GM19238 (cell line): ENCODE measurements around the gene EML1.

Experiments
- DNase-seq: peaks from one replicate; pipeline ENCODE4 v3.0.0; 2011; ENCODE audit warnings: low spot score; ENCODE audit not compliant: insufficient read length

The EML1 gene

DNA sequence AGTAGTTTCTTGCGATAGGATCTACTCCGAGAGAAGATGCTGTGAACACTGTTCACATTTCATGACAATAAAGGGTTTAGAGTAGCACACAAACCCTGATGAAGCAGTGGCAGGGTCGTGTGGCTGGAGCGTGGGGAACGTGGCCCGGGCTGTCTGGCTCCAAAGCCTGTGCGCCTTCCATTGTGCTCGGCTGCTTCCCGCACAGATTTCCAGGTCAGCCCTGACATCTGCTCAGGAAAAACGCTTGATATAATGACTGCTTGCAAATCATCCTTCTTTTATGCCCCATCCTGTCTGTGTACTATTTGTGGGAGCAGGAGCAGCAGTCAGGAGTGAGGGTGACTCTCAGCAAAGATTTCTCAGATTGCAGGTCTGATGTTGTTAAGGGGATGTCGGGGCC lies 78.6 kb downstream of the EML1 start:
- no peak for DNase-seq

DNA sequence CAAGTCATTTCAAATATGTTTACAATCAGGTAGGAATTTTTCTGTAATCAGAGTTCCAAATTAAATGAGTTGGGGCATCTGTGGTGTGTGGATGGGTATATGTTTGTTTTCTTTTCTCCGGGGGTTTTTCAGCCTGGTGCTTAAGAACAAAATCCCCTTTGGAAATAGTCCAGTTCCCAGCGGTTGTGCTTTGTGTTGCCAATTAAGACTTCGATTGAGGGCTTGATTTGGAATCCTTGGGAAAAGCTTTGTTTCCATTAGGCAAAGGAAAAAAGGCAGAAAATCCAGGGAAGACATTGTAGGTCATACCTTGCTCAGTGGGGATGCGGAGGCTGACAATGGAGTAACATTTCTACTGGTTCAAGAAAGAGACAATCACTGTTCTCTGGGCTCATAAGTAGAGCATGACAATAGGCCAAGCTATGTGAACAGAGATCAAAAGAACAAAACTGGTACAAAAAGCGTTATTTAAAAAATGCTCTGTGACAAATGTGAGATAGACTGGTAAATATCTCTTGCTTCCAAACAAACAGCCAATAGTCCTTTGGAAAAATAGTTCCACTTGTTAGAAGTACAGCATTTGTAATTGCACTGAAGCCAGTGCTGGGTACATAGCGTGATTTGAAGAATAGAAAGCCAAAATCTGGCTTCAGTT lies 79.7 kb downstream of the EML1 start:
- no peak for DNase-seq

DNA sequence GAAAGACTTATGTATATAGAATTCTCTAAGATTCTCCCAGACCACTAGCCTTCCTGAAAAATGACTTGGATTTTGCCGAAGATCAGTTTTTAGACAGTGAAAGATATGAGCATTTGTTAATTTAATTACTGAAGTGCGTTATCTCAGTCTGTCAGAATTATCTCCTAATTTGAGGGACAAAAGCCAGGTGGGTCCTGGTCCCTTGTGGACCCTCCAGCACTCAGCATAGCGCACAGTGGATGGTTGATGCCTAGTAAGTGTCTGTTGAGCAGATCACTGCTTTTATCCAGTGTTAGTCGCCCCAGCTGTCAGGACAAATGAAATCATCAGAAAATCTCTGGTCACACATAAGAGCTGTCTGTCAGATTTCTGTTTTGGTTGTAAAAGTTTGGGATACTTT lies 80.4 kb downstream of the EML1 start:
- DNase-seq, result no peak

DNA sequence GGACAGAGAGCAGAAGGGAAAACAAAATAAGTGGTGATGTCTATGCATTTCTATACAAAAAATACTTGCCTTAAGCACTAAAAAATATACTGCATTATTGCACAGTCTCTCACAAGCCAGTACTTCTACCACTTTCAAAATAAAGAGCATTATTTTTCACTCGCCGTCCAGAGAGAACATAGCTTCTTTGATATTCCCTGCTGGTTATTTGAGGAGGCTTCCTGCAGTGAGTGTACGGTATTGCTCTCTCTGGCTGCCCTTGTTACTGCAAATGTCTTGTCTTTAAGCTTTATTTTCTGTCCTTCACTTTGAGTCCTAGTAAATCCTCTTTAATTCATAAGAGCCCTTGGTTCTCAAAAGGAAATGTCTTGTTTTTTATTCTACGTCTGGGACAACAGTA lies 81.1 kb downstream of the EML1 start:
- DNase-seq, result no peak

DNA sequence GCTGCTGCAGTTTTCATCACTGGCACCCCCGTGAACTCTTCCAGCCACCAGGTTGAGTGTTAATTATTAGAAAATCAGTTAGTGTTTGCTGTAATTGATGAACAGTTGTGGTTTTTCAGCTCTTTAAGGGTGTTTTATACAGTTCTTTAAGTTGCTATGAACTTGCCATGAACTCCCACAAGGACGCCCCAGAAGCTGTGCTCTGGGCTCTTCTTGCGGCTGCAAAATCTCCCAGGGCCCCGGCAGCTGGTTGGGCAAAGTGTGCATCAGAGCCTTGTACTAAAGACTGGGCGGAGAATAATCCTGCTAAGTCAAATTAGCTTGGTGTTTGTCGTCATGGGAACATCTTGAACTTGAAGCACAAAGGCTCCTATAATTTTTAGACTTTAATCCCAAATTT lies 82.2 kb downstream of the EML1 start:
- DNase-seq, result no peak

DNA sequence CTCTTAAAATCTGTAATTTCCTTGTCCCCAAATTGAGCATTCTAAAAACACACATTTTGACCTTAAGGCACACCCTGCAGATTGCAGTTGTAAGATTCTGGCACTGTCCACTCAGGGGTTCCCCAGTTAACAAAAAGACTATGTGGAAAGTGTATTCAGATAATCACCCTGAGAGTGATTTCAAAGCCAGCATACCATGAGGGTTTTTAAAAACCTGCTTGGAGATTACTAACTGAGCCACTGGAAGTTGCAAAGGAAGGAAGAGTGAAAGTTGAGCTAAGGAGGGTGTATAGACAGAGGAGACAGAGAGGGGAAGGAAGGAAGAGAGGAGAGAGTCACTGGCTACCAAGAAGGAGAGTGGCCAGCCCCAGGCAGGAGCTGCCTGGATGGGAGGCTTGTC lies 82.6 kb downstream of the EML1 start:
- DNase-seq, result no peak

DNA sequence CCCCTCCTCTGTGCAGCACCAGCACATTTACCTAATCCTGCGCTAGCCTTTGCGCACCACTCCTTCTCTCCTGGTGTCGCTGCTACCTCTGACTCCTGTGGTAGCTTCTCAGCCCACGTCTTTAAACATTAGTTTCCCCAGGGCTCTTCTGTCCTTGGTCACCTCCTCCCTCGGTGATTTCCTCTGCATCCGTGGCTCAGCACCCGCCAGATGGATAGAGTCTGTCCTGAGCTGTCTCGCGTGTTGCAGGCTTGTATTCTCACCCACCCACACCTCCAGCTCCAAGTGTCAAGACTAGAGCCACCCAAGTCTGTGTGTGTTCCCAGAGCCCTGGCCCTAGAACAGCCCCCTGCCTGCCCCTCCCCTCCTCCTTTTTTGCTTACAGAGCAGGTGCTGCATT lies 83.2 kb downstream of the EML1 start:
- no peak for DNase-seq

DNA sequence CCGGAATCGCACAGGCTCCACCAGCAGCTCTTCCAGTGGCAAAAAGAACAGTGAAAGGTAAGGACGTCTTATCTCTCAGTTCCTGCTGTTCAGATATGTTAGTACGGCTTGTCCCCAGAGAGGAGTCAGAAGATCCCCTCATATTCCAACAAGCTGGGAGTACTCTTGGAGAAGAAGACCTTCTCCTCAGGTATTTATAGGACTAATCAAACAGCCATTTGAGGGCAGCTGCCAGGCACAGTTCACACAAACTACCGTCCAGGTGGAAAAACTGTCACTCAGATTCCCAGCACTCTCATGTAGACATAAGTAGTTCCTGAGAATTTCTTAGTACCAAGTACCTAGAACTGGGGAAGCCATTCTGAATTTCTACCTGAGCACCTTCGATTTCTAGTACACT lies 85.3 kb downstream of the EML1 start:
- DNase-seq, result no peak

DNA sequence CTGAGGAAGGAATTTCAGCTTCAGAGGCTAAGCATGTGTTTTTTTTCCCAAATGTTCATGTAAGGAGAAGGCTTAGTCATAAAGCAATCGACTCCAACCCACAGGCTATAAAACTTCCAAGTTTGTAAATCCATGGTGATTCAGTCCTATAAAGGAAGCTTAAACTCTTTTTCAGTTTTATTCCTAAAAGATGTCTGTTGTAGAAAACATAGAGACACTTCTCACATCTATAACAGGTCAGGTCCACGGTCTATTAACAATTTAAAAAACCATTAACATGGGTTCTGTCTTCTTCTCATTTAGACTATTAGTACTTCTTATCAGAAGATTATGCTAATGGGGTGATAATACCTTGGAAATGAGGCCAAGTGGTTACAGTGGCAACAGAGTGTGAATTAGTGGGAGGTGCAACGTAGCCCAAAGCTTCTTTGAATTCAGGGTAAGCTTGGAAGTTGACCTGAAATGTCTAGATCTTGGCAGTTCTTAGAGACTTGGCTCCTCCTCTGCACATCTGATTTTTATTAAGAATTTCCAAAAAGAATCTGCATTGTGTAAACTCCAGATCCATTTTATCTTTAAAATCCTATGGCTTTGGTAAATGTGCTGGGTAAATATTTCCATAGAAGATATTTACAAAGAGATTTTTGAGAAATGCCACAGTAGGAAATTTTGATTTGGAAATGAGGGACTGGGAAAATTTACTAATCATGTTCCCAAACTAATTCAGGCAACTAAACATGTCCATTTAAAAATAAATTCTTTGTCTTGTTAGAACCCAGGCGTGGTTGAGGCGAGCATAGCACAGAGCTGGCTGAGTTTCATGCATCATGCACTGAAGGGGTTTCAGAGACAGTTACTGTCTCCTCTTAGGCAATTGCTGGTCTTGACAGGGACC lies 86.4 kb downstream of the EML1 start:
- no peak for DNase-seq

DNA sequence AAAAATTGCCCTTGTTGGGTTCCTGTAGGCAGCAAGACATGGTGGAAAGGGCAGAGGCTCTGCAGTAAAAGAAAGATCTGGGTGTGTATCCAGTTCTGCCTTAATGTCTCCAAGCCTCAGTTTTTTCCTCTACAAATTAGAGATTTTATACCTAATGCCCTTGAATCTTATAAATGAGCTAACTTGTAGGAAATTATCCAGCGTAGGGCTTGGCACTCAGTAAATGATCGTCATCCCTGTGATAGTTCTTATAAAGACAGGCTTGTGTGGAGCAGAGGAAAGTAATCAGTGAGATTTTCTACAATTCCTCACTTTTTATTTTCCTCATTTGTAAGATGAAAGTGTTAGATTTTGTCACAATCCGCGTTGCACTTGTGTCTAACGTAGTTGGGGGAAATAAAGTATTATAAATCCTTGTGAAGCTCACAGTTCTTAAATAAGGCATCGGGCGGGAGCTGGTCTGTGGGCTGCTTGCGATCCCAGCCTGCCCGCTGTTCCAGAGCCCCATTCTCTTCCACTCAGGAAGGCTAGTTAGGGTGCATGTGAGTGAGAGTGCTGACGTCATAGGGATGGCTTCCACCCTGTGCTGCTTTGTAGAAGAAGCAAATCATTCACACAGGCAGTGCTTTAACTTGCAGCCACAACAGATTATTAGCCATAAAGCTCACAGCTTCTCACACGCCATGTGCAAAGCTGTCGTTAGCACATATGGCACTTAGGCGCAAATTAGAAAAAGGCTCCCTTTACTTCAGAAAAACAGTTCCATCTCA lies 87.6 kb downstream of the EML1 start:
- no peak for DNase-seq

DNA sequence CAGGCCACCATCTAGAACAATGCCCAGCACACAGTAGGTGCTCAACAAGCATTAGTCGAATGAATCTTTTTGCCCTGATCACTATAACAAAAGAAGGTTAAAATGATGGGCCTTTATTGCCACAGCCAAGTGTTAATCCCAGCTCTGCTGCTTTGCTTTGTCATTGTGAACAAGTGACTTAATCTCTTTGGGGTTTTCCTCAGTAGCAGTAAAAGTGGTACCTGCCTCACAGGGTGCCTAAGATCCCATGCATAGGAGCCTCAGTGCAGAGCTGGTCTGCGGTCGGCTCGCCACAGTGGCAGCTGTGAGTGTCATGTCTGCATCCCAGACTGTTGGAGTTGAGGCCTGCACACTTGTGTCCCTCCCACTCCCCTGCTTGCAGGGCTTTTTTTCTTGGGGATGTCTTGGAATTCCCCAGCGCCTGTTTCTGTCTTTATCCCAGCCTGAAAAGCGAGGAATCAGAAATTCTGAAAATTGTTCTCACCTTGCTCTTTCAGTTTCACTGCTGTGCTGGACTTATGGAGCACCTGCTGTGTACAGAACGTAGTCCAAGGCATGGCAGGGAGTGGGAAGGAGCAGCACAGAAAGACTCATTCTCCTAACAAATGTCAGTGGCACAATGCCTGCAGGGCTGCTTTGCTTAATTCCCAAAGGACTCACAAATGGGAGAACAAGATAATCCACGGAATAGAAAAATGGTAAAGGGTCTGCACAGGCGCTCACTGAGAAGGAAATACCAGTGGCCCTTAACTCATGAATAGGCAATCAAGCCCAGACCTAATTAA lies 90.8 kb downstream of the EML1 start:
- DNase-seq, result no peak

DNA sequence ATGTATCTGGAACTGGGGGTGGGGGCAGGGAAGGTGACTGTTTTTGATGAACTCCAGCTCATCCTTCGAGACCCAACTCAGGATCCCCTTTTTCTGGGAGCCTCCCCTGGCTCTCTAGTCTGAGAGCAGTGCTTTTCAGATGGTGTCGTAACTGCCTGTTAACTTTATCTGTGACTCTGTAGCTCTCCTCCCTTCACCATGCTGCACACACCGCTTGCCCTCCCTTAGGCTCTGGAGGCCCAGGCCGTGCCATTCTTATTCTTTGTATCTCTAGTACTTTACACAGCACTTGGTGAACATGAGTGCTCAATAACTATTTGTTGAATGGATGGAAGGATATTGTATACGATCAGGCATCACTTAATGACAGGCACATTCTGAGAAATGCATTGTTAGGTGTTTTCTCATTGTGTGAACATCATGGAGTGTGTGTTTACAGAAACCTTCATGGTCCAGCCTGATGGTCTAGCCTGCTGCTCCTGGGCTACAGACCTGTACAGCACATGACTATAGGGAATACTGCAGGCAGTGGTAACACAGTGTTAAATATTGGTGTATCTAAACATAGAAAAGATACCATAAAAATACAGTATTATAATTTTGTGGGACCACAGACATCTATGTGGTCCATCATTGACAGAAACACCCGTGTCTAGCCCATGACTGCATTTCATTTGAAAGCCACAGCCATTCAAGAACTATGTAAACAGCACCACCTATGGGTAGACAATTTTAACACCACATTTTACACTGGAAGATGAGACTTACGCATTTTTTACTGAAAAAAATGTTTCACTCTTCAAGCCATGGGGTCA lies 91.8 kb downstream of the EML1 start:
- DNase-seq, result no peak

DNA sequence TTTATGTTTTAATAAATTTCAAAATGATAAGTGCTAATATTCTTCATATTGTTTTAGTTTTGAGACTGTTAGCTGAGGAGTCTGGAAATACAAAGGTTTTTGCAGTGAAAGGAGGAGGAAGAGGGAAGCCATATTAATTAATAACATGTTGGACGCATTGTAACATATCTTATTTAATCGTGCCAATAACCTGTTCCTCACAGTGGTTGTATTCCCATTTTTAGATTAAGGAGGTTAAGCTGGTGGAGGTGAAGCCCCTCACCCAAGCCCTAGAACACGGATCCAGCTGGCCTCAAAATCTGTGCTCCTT lies 92.4 kb downstream of the EML1 start:
- DNase-seq, result no peak

DNA sequence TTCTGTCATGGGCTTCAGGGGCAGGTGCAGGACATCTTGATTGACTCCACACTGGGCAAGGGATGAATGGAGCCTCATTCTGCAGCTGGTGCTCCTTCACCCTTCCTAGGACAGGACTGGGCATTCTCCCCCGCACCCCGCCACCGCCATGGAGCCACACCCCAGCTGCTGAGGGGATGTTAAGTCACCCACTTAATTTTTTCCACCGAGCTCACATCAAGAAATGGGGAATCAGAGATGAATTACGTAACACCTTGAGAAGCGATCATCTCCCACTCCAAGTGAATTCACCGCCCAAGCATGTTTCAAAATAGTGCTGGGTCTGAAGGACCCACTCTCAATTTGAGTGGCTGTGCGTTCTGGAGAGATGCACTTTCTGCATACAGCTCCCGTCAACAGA lies 94.2 kb downstream of the EML1 start:
- no peak for DNase-seq

DNA sequence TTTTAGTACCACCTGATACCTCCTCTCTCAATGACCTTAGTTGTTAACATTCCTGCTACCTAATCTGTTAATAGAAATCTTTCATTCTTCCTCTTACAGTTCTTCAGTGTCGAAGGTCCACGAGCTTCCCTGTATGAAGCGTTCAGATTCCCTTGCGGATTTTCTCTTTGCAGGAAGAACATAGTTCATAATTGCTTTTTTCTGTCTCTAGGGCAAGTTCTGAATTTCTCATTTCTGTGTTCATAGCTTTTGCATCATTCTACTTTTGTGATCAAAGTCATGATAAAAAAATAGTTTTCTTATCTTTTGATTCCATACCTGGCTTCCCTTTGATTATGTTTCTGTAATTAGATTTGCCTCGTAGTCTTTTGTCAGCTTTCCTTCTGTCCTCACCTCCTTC lies 94.9 kb downstream of the EML1 start:
- DNase-seq, result no peak

DNA sequence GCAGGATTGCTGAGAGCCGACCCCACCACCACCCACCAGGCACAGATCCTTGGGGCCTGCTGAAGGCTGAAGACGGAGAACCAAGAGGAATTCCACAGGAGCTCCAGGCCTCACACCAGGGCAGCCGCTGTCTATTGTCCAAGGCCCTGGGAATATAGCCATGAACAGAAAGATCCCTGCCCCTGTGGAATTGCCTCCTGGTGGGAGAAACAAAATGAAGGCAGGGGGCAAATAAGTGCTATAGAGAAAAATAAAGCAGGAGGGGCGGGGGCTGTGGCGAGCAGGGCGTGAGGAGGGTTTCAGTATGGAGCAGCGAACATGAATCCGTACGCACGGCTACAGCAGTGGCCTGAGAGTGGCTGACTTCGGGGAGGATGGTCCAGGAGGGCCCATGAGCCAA lies 96.1 kb downstream of the EML1 start:
- DNase-seq, result no peak

DNA sequence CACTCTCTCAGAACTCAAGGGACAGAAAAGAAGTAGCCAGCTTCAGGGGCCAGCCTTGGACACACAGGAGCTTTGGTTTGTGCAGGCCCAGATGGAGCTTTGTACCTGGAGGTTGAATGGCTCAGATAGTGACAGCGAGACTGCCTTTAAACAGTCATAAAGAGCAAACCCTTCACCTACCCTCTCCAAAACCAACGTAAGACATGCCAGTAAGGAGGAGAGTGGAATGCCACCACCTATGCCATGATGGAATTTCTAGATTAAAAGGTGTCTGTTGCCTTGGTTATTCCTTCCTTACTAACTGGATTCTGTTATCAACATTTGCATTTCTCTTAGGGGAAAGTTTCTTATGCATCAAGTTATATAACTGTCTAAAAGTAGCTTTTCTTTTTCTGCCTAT lies 98.1 kb downstream of the EML1 start:
- DNase-seq, result no peak

DNA sequence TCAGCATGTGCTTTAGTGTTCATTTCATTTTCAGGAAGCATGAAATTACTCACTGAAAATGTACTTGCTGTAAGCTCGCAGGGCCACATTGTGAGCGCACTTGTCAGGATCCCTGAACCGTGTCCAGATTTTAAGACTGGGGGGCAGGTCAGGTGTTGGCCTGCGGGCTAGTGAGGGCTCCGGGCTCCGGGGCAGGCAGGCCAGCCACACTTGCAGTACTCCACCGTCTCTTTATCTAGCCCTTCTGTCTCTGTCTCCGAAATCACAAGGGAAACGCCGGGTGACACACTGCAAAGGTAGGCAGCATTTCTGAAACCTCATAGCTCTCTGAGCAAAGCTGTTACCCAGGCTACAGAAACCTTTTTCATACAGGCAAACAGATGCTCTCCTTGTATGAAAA lies 98.7 kb downstream of the EML1 start:
- no peak for DNase-seq

DNA sequence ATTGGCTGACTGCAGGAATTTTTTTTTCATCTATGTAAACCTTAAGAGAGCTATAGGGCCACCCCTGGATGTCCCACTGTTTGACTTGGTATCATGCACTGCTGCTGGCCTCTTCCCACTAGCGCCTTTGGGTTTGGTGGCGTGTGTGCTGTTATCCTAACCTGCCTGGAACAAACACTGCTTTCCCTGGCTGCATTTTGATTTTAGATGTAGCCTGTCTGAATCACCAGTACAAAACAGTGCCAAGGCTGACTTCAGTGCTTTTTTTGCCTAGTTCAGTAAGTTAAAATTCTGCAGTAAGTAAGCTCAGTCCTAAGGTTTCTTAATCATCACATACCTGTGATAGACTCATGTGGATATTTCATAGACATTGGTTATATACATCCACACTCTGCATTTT lies 99.2 kb downstream of the EML1 start:
- no peak for DNase-seq

DNA sequence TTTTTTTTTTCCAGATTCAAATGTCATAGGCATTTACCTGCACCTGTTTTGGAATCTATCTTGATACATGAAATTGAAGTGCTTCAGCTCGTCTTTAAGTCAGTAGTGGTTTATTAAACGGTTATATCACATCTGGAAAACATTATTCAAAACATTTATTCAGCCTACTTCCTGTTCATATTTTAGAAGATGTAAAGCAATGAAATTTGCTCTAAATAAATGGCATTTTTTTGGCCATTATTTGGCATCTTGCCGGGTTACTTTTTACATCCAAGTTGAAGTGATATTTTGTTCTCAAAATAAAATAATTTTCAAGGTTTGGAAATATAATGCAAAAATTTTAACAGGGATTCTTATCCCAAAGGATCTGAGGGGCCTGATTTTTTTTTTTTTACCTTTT lies 103.1 kb downstream of the EML1 start:
- no peak for DNase-seq
